GM19467 (cell line): ENCODE data around the gene MAP6.

Experiments
- ATAC-seq: cut with Tn5 transposase; IDR thresholded peaks from one replicate; pipeline ENCODE4 v1.9.1; 2021; ENCODE audit warnings: mild to moderate bottlenecking, moderate library complexity; ENCODE audit not compliant: unreplicated experiment

Gene MAP6

GRCh38 chr11:75555079-75555811 is 113.6 kb downstream of the MAP6 start:
- no peak for ATAC-seq

DNA sequence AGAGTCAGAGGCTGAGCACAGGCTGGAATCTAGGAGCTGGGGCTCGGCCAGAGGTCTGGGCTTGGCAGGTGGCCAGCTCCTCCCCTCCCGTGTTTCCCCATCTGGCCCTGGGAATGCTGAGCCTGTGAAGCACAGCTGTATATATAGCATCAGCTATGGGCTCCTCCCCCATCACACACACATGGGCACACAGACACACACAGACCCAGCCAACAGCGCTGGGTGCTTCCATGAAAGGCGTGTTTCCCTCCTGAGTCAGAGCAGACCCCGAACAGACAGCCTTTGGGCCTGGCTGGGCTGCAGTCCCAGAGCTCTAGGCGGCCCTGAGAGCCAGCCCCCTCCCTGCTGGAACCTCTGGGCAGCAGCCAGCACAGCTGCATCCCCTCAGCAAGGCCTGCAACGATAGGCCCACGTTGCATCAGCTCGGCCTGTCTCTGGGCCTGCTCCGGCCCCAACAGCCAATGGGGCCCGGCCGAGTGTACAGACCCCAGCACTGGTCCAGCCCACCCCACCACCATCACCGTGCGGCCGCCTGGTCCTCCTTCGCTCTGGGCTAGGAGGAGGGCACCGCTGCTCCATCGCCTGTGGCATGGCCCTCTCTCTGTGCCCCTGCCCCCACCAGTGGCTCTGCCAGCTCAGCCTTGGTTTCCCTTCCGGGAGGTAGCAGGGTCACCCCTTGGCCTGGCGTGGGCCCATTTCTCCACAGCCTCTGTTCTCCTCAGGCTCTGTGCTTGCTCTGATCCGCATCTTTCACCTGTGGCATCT is 114.4 kb downstream of the MAP6 start:
- no peak for ATAC-seq

- ATAC-seq = no peak
Measured at GRCh38 chr11:75553889-75554257, 115.0 kb downstream of the MAP6 start.

- no peak for ATAC-seq
Measured at GRCh38 chr11:75553182-75553581, 115.7 kb downstream of the MAP6 start.

DNA sequence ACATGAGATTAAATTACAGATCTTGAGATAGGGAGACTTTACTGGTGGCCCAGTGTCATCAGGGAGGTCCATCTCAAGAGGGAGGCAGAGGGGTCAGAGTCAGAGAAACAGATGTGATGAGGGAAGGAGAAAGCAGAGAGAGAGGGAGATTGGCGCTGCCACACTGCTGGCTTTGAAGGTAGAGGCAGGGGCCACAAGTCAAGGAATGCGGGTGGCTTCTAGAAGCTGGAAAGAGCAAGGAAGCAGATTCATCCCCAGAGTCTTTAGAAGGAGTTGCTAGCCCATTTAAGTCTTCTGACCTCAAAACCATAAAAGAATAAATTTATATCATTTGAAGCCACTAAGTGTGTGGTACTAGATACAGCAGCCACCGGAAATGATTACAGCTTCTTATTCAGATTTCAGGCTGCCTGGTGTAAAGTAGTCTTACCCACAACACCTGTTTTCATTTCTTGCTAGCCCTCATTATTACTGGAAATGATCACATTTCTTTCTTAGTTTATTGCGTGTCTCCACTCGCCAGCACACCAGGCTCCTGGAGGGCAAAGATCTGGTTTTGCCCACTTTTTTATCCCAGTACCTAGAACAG is 119.4 kb downstream of the MAP6 start:
- no peak for ATAC-seq

DNA sequence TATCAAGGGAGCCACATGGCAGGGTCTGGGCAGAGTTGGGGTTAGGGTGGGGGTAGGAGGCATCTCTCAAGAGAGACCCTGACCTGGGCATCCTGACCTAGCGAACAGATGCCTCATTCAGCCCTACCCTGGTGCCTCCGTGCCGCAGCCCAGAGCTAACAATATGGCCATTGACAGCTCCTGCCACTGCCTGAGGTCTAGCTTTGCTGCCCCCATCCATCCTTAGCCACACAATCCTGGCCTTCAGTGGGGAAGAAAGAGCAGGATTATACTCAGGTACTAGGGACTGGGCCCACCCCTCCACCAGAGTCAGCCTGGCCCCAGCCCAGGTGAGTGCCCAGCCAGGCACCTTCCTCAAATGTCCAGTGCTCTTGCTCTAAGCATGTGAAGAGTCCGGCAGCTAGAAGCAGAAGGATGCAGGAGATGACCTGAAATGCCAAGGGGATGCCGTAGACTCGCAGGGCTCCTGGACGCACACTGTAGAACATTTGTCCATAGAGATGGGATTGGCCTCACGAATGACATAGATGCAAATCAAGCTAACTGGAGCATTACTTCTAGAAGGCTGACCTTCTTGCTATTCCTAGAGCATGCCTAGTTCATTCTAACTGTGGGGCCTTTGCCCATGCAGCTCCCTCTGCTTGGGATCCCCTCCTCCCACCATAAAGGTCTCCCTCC is 120.1 kb downstream of the MAP6 start:
- ATAC-seq = no peak

- no peak for ATAC-seq
Measured at GRCh38 chr11:75547617-75548058, 121.2 kb downstream of the MAP6 start.

DNA sequence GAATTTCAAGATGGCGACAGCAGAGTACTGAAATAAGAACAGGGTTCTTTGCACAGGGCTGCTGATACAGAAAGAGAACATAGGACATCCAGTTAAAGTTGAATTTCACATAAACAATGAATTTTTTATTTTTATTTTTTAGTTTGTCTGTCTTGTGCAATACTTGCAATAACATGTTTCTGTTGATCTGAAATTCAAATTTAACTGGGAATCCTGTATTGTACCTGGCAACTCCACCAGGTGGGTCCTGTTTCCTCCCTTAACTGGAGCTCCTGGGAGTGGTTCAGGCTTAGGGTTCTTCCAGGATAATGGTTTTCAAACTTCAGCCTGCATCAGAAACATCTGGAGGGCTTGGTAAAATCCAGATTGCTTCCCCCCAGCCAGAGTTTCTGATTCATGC is 121.7 kb downstream of the MAP6 start:
- ATAC-seq = no peak

DNA sequence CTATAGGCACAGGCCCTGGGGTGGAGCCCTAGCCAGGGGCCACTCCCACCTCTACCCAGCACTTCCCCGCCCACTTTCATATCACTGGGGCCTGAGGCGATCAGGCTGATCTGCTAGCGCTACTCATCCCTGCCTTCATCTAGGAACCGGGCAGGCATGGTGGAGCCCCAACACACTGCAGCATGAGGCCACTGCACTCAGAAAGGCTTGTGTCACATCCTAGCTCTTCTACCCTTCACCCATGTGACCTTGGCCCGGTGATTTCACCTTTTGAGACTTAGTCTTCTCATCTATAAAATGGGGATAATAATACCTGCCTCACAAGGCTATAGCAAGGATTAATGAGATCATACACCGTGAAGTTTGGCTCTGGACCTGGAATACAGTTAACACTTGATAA is 125.0 kb downstream of the MAP6 start:
- ATAC-seq = no peak

DNA sequence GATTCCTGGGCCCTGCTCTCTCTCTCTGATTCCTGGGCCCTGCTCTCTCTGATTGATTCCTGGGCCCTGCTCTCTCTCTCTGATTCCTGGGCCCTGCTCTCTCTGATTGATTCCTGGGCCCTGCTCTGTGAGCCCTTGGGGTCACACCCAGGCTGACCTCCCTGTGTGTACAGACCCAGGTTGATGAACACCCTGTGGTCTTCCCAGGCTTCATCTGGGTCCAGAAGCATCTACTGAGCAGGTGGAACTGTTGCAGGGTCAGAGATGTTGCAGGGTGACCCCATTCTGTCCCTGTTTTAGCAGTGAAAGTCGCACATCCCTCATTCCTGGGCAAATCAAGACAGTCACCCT is 126.8 kb downstream of the MAP6 start:
- no peak for ATAC-seq

GRCh38 chr11:75541193-75542087 is 127.4 kb downstream of the MAP6 start:
- ATAC-seq = no peak

GRCh38 chr11:75539459-75540334 is 129.1 kb downstream of the MAP6 start:
- no peak for ATAC-seq

DNA sequence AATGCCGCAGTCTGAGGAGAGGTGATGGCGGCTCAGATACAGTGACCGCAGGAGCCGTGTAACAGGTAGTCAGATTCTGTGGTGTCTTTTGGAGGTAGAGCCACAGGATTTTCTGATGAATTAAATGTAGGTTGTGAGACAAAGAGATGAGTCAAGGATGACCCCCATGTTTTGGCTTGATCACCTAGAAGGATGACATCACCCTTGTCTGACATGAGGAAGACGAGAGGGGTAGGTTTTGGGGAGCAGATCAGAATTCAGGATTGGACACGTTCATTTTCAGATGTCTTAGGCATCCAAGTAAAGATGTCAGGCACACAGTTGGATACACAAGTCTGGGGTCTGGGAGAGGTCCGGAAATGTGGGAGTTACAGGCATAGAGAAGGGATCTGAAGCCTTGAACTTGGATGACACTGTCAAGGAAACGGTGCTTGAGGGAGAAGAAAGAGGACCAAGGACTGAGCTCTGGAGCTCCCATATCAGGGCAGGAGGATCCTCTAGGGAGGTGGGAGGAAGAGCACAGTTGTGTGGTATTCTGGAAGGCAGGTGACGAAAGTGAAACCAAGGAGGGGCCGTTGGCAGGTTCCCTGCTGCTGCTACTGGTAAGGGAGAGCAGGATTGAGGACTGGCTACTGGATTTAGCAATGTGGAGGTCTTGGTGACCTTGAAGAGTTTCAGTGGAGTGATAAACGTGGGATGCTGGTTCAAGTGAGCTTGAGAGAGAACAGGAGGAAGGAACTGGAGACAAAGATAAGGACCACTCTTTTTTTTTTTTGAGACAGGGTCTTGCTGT is 130.5 kb downstream of the MAP6 start:
- ATAC-seq = no peak

DNA sequence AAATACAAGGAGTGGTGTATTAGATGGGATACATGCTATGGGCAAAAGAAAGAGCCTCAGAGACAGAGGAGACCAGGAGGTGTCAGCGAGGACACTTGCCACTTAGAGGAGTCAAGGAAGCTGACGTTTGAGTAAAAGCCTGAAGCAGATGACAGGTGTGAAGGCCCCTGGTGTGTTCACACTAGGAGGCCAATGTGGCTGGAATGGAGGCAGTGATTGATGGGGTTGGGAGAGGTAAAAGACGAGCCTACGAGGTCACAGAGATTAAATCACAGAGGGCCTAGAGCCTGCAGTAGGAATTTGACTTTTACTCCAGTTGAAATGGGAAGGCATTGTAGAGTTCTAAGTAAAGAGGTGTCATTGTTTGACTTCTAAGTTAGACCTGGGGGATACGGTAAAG is 131.1 kb downstream of the MAP6 start:
- ATAC-seq = no peak
